ENCODE results near the gene KIF5A.
A peak's percentile ranks its signal among the peaks of the same experiment; 100 is the strongest.

DNA sequence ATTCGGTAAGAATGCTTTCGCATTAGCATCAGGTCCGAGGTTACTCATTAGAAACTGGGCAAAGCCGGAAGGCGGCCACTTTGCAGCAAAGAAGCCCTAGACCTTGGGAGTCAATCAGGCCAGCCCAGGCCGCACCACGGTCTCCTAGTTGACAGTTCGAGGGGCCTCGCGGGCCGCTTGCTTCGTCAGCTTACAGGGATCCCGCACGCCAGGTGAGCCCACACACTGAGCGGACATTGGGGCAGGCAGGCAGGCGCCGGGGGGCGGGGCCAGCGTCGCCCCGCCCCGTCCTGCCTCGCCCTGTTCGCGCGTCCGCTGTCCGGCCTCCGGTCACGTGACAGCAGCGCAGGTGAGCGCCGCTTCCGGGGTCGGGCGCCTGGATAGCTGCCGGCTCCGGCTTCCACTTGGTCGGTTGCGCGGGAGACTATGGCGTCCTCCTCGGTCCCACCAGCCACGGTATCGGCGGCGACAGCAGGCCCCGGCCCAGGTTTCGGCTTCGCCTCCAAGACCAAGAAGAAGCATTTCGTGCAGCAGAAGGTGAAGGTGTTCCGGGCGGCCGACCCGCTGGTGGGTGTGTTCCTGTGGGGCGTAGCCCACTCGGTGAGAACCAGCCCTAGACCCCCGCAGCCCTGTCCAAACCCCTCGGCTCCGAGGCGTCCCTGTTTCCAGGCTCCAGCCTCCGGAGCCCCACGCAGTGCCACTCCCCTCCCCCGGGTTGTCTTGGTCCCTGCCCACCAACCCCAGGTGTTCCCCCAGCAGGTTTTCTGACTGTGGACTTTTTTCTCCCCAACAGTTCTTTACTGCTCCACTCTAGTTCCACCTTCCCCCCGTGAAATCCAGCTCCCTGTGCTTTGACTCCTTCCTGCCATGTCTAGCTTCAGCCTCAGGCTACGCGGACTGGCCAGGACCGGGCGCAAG lies 41.3 kb downstream of the KIF5A start, which contains the start of gene PIP4K2C:
- no peak for TF ChIP-seq EGR1 (IDR thresholded peaks at IDR 0.05)
- peak; percentile 72; the same call in 1 of the 2 replicates for TF ChIP-seq ZBTB7A (IDR thresholded peaks at IDR 0.05; ENCODE audit: low read depth)
- peak; percentile 86 for TF ChIP-seq TAF1 (IDR thresholded peaks at IDR 0.05; ENCODE audit: low read depth)
- TF ChIP-seq RAD21 (IDR thresholded peaks at IDR 0.05; ENCODE audit: low read depth) = no peak
- no peak; the same call in 1 of the 2 replicates for TF ChIP-seq TEAD4 (IDR thresholded peaks at IDR 0.05)
- TF ChIP-seq, protein P1, sequence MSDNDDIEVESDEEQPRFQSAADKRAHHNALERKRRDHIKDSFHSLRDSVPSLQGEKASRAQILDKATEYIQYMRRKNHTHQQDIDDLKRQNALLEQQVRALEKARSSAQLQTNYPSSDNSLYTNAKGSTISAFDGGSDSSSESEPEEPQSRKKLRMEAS (IDR thresholded peaks at IDR 0.05) = peak; percentile 97
- no peak; the same call in 1 of the 2 replicates for TF ChIP-seq EP300 (IDR thresholded peaks at IDR 0.05; ENCODE audit: borderline replicate concordance)
- TF ChIP-seq, protein P2, sequence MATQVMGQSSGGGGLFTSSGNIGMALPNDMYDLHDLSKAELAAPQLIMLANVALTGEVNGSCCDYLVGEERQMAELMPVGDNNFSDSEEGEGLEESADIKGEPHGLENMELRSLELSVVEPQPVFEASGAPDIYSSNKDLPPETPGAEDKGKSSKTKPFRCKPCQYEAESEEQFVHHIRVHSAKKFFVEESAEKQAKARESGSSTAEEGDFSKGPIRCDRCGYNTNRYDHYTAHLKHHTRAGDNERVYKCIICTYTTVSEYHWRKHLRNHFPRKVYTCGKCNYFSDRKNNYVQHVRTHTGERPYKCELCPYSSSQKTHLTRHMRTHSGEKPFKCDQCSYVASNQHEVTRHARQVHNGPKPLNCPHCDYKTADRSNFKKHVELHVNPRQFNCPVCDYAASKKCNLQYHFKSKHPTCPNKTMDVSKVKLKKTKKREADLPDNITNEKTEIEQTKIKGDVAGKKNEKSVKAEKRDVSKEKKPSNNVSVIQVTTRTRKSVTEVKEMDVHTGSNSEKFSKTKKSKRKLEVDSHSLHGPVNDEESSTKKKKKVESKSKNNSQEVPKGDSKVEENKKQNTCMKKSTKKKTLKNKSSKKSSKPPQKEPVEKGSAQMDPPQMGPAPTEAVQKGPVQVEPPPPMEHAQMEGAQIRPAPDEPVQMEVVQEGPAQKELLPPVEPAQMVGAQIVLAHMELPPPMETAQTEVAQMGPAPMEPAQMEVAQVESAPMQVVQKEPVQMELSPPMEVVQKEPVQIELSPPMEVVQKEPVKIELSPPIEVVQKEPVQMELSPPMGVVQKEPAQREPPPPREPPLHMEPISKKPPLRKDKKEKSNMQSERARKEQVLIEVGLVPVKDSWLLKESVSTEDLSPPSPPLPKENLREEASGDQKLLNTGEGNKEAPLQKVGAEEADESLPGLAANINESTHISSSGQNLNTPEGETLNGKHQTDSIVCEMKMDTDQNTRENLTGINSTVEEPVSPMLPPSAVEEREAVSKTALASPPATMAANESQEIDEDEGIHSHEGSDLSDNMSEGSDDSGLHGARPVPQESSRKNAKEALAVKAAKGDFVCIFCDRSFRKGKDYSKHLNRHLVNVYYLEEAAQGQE (IDR thresholded peaks at IDR 0.05; ENCODE audit: low read depth) = 0 out of 2 replicates have a peak, but pooled peaks have one; percentile 24
- TF ChIP-seq FOXM1 (IDR thresholded peaks at IDR 0.05; ENCODE audit: borderline replicate concordance, low read depth) = no peak
- peak; percentile 80 for TF ChIP-seq YY1 (IDR thresholded peaks at IDR 0.05; ENCODE audit: low read depth)
- no peak for TF ChIP-seq NFIC (IDR thresholded peaks at IDR 0.05)

Measured in Ishikawa (cell line).